ENCODE results near the gene ZNF441.

The ZNF441 gene

GRCh38 chr19:11754663-11755062, 12.1 kb upstream of the ZNF441 start:
- no peak overlapping the region for H3K4me3 ChIP-seq (ENCODE audit: low read length)
- H3K4me2 ChIP-seq (ENCODE audit: low read length), result no peak overlapping the region
- no peaks in the 10 kb centered on the region for H3F3A ChIP-seq (ENCODE audit: control insufficient read depth, insufficient read depth)
- no peaks in the 10 kb centered on the region for H3K36me3 ChIP-seq (ENCODE audit: control insufficient read depth, low read length)
- H3K9me2 ChIP-seq (replicated peaks; ENCODE audit: control insufficient read depth, low read length), result no peaks in the 10 kb centered on the region
- H3K4me1 ChIP-seq (ENCODE audit: control insufficient read depth, low read length), result no peaks in the 10 kb centered on the region
- no peaks in the 10 kb centered on the region; the same call in 1 of the 2 replicates for H3K27me3 ChIP-seq (ENCODE audit: control insufficient read depth, low read length)
- peaks cover 12% of the 10 kb centered on the region for H3K9me3 ChIP-seq (ENCODE audit: control insufficient read depth, insufficient read depth, low read length)
- H4K20me1 ChIP-seq (ENCODE audit: control insufficient read depth, insufficient read depth, low read depth, low read length), result no peaks in the 10 kb centered on the region
- no peak for TF ChIP-seq EZH2phosphoT487 (IDR thresholded peaks at IDR 0.05; ENCODE audit: borderline replicate concordance, low read length)
- TF ChIP-seq CTCF (IDR thresholded peaks at IDR 0.05; ENCODE audit: low read depth, low read length, poor library complexity, severe bottlenecking), result no peak
- no peak overlapping the region for H3K27ac ChIP-seq (ENCODE audit: low read depth, low read length)
- no peaks in the 10 kb centered on the region for H3K79me2 ChIP-seq (ENCODE audit: control insufficient read depth, low read length)

GRCh38 chr19:11756965-11757364, 9.8 kb upstream of the ZNF441 start:
- H3K4me2 ChIP-seq (ENCODE audit: low read length), result no peak overlapping the region
- no peaks in the 10 kb centered on the region for H3K36me3 ChIP-seq (ENCODE audit: control insufficient read depth, low read length)
- no peak overlapping the region for H3K4me3 ChIP-seq (ENCODE audit: low read length)
- no peaks in the 10 kb centered on the region for H3K4me1 ChIP-seq (ENCODE audit: control insufficient read depth, low read length)
- no peak overlapping the region for H3K27ac ChIP-seq (ENCODE audit: low read depth, low read length)
- H3K79me2 ChIP-seq (ENCODE audit: control insufficient read depth, low read length), result no peaks in the 10 kb centered on the region
- peaks cover 12% of the 10 kb centered on the region for H3K9me3 ChIP-seq (ENCODE audit: control insufficient read depth, insufficient read depth, low read length)
- H4K20me1 ChIP-seq (ENCODE audit: control insufficient read depth, insufficient read depth, low read depth, low read length), result no peaks in the 10 kb centered on the region
- H3K27me3 ChIP-seq (ENCODE audit: control insufficient read depth, low read length), result no peaks in the 10 kb centered on the region
- no peak for TF ChIP-seq EZH2phosphoT487 (IDR thresholded peaks at IDR 0.05; ENCODE audit: borderline replicate concordance, low read length)
- no peak for TF ChIP-seq CTCF (IDR thresholded peaks at IDR 0.05; ENCODE audit: low read depth, low read length, poor library complexity, severe bottlenecking)
- H3K9me2 ChIP-seq (replicated peaks; ENCODE audit: control insufficient read depth, low read length), result no peaks in the 10 kb centered on the region
- H3F3A ChIP-seq (ENCODE audit: control insufficient read depth, insufficient read depth), result no peaks in the 10 kb centered on the region

- no peak overlapping the region for H3K4me3 ChIP-seq (ENCODE audit: low read length)
- H3K36me3 ChIP-seq (ENCODE audit: control insufficient read depth, low read length), result no peaks in the 10 kb centered on the region
- TF ChIP-seq CTCF (IDR thresholded peaks at IDR 0.05; ENCODE audit: low read depth, low read length, poor library complexity, severe bottlenecking) (no peak), EZH2phosphoT487 (IDR thresholded peaks at IDR 0.05; ENCODE audit: borderline replicate concordance, low read length) (no peak)
- H3F3A ChIP-seq (ENCODE audit: control insufficient read depth, insufficient read depth), result no peaks in the 10 kb centered on the region
- peaks cover 9% of the 10 kb centered on the region for H3K9me3 ChIP-seq (ENCODE audit: control insufficient read depth, insufficient read depth, low read length)
- no peaks in the 10 kb centered on the region for H3K9me2 ChIP-seq (replicated peaks; ENCODE audit: control insufficient read depth, low read length)
- no peaks in the 10 kb centered on the region for H3K79me2 ChIP-seq (ENCODE audit: control insufficient read depth, low read length)
- no peaks in the 10 kb centered on the region for H4K20me1 ChIP-seq (ENCODE audit: control insufficient read depth, insufficient read depth, low read depth, low read length)
- no peak overlapping the region for H3K4me2 ChIP-seq (ENCODE audit: low read length)
- H3K27ac ChIP-seq (ENCODE audit: low read depth, low read length), result no peak overlapping the region
- no peaks in the 10 kb centered on the region for H3K4me1 ChIP-seq (ENCODE audit: control insufficient read depth, low read length)
- H3K27me3 ChIP-seq (ENCODE audit: control insufficient read depth, low read length), result no peaks in the 10 kb centered on the region
Observed at GRCh38 chr19:11759805-11760204, 7.0 kb upstream of the ZNF441 start.
